GM12891 (cell line): Measurements from ENCODE around the gene OR11G2. TPM values are rescaled to one million over a fixed set of nuclear protein-coding genes. Genes with fewer than 3 reads are reported as not detected.
"Not testable (repeated sequence)": the region's sequence is repeated elsewhere in the genome, so short reads cannot be mapped to it uniquely, and the experiment has no call there.

Source experiments
- DNase-seq: peaks from one replicate; pipeline ENCODE4 v3.0.0; 2011; ENCODE audit warnings: low spot score; ENCODE audit not compliant: insufficient read length
- FAIRE-seq: peaks from 2 replicates; lab custom pipeline; 2011; peaks lifted over from hg19 to GRCh38; lab: Jason Lieb, UNC
- PAX5 ChIP-seq: IDR thresholded peaks from 2 replicates; pipeline ENCODE4 v1.6.1; 2011; ENCODE audit warnings: low read length, moderate library complexity, mild to moderate bottlenecking; ENCODE audit not compliant: insufficient read depth, severe bottlenecking
- POLR2A ChIP-seq: IDR thresholded peaks from 2 replicates; pipeline ENCODE4 v1.6.1; 2011; ENCODE audit warnings: low read depth, low read length, control low read depth
- POLR2AphosphoS5 ChIP-seq: IDR thresholded peaks from 2 replicates; pipeline ENCODE4 v1.6.1; 2011; ENCODE audit warnings: low read depth, low read length, control low read depth
- POU2F2 ChIP-seq: IDR thresholded peaks from 2 replicates; pipeline ENCODE4 v1.6.1; 2011; ENCODE audit warnings: low read depth, mild to moderate bottlenecking, control low read depth, low read length, moderate library complexity
- SPI1 ChIP-seq: IDR thresholded peaks from 2 replicates; pipeline ENCODE4 v1.6.1; 2011; ENCODE audit warnings: low read depth, low read length, control low read depth
- TAF1 ChIP-seq: IDR thresholded peaks from 2 replicates; pipeline ENCODE4 v1.6.1; 2011; ENCODE audit warnings: low read depth, low read length, control low read depth
- polyA plus RNA-seq: library from polyadenylated mRNA; unstranded; fragments of >200 nt; gene quantifications from one replicate; pipeline ENCODE4 v1.2.1, GENCODE V29; 2012; ENCODE audit warnings: low read depth, missing spikeins, inconsistent platforms; ENCODE audit not compliant: missing spikeins

Gene OR11G2
- not detected for polyA plus RNA-seq

- TF ChIP-seq POLR2AphosphoS5 (no peak), PAX5 (no peak), TAF1 (no peak), POU2F2 (no peak), SPI1 (no peak), POLR2A (no peak)
- no peak for FAIRE-seq
- DNase-seq, result no peak
Observed at GRCh38 chr14:20190596-20190995, at the start of gene OR11G2. OR11G2 (plus strand) TSS chr14:20190896; CDS start chr14:20197438, 6,542 bp downstream.

- FAIRE-seq (no peak), DNase-seq (no peak)
- TF ChIP-seq PAX5 (no peak), POU2F2 (no peak), POLR2AphosphoS5 (no peak), TAF1 (no peak), POLR2A (no peak), SPI1 (no peak)
Observed at GRCh38 chr14:20143911-20144310, 46.8 kb upstream of the OR11G2 start.

- FAIRE-seq (no peak), DNase-seq (no peak)
Observed at GRCh38 chr14:20144820-20145219, 45.9 kb upstream of the OR11G2 start.

GRCh38 chr14:20164462-20164861 lies 26.2 kb upstream of the OR11G2 start:
- TF ChIP-seq TAF1 (no peak), POLR2AphosphoS5 (no peak)
- FAIRE-seq, result no peak
- no peak for DNase-seq

More at GRCh38 chr14:20144820-20145219, 45.9 kb upstream of the OR11G2 start:
- no peak for TF ChIP-seq SPI1
- no peak for TF ChIP-seq POU2F2
- no peak for TF ChIP-seq TAF1
- TF ChIP-seq PAX5, result no peak
- TF ChIP-seq POLR2A, result no peak
- TF ChIP-seq POLR2AphosphoS5, result no peak

GRCh38 chr14:20167091-20167490 lies 23.6 kb upstream of the OR11G2 start:
- FAIRE-seq (no peak), DNase-seq (no peak)
- TF ChIP-seq POLR2A, result no peak
- no peak for TF ChIP-seq SPI1
- no peak for TF ChIP-seq POU2F2
- no peak for TF ChIP-seq TAF1
- TF ChIP-seq PAX5, result no peak
- no peak for TF ChIP-seq POLR2AphosphoS5

- DNase-seq, FAIRE-seq: not testable (repeated sequence)
Observed at GRCh38 chr14:20169852-20170251, 20.8 kb upstream of the OR11G2 start.

- FAIRE-seq, DNase-seq: not testable (repeated sequence)
Observed at GRCh38 chr14:20174205-20174604, 16.5 kb upstream of the OR11G2 start.

- DNase-seq, result no peak
- no peak for FAIRE-seq
- TF ChIP-seq PAX5 (no peak), POU2F2 (no peak), POLR2AphosphoS5 (no peak), TAF1 (no peak)
Observed at GRCh38 chr14:20176330-20176729, 14.4 kb upstream of the OR11G2 start.

- no peak for FAIRE-seq
- no peak for DNase-seq
- TF ChIP-seq PAX5 (no peak), SPI1 (no peak), POLR2AphosphoS5 (no peak)
Observed at GRCh38 chr14:20177433-20177974, 13.2 kb upstream of the OR11G2 start.

GRCh38 chr14:20179218-20179617 lies 11.5 kb upstream of the OR11G2 start:
- DNase-seq (no peak), FAIRE-seq (no peak)
- TF ChIP-seq POU2F2 (no peak), POLR2AphosphoS5 (no peak), SPI1 (no peak), PAX5 (no peak), TAF1 (no peak), POLR2A (no peak)

- no peak for FAIRE-seq
- no peak for DNase-seq
Observed at GRCh38 chr14:20179880-20180279, 10.8 kb upstream of the OR11G2 start.

More at GRCh38 chr14:20179880-20180279, 10.8 kb upstream of the OR11G2 start:
- no peak for TF ChIP-seq POLR2A
- no peak for TF ChIP-seq POLR2AphosphoS5
- TF ChIP-seq POU2F2, result no peak
- TF ChIP-seq SPI1, result no peak
- TF ChIP-seq TAF1, result no peak
- TF ChIP-seq PAX5, result no peak
